Gastrocnemius medialis (tissue), 4 donors: ENCODE data around the gene YBX2.

Experiments
- POLR2A ChIP-seq, 2 donors: fragments of 450-650 bp; IDR thresholded peaks; one replicate each; pipeline ENCODE4 v1.6.1; 2017; ENCODE audit warnings: antibody characterized with exemption in 2 of 2, mild to moderate bottlenecking in 2 of 2, moderate library complexity in 2 of 2
- TF ChIP-seq, protein P1 (sequence below), 5 experiments: fragments of 450-650 bp in 3 of 5; fragments of 200-600 bp in 2 of 5; sonication (generic) in 2 of 5; IDR thresholded peaks in 4 of 5; conservative IDR thresholded peaks in 1 of 5; 1 replicate in 4 of 5; 2 replicates in 1 of 5; pipeline ENCODE4 v1.5.1; 2016 to 2019; ENCODE audit warnings: antibody characterized with exemption in 5 of 5, mild to moderate bottlenecking in 3 of 5, moderate library complexity in 3 of 5

DNA sequence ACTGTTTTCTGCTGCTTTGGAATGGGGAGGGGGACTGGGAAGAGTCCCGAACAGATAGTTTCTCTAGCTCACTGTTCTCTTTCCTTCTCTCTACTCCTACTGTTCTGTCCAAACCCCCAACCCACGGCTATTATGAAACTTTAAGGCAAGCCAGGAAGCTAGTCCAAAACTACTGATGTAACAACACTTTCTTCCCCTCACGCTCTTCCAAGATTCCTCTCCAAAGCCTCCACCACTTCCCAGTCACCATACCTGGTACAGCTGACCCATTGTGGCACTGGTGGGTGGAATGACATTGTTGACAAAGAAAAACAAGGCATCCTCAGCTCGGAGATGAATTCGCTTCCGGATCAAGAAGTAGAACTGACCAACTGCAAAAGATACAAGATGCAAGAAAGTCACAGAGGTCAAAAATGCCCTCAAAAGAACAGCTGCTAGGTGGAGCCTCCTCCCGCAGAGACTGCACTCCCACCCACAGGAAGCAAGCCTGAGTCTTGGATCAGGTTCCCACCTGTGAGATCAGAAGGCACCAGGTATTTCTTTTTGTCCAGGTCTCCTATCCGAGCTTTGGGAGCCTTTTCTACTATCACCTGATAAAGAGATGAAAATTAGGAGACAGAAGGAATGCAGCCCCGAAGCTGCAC is 53.2 kb downstream of the YBX2 start:
- TF ChIP-seq, protein P1, sequence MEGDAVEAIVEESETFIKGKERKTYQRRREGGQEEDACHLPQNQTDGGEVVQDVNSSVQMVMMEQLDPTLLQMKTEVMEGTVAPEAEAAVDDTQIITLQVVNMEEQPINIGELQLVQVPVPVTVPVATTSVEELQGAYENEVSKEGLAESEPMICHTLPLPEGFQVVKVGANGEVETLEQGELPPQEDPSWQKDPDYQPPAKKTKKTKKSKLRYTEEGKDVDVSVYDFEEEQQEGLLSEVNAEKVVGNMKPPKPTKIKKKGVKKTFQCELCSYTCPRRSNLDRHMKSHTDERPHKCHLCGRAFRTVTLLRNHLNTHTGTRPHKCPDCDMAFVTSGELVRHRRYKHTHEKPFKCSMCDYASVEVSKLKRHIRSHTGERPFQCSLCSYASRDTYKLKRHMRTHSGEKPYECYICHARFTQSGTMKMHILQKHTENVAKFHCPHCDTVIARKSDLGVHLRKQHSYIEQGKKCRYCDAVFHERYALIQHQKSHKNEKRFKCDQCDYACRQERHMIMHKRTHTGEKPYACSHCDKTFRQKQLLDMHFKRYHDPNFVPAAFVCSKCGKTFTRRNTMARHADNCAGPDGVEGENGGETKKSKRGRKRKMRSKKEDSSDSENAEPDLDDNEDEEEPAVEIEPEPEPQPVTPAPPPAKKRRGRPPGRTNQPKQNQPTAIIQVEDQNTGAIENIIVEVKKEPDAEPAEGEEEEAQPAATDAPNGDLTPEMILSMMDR (IDR thresholded peaks at IDR 0.05 in 4 of 5, conservative IDR thresholded peaks at IDR 0.05 in 1 of 5) = no peak
- no peak for TF ChIP-seq POLR2A (IDR thresholded peaks at IDR 0.05)
